ENCODE data around the gene MX2.

Gene MX2

DNA sequence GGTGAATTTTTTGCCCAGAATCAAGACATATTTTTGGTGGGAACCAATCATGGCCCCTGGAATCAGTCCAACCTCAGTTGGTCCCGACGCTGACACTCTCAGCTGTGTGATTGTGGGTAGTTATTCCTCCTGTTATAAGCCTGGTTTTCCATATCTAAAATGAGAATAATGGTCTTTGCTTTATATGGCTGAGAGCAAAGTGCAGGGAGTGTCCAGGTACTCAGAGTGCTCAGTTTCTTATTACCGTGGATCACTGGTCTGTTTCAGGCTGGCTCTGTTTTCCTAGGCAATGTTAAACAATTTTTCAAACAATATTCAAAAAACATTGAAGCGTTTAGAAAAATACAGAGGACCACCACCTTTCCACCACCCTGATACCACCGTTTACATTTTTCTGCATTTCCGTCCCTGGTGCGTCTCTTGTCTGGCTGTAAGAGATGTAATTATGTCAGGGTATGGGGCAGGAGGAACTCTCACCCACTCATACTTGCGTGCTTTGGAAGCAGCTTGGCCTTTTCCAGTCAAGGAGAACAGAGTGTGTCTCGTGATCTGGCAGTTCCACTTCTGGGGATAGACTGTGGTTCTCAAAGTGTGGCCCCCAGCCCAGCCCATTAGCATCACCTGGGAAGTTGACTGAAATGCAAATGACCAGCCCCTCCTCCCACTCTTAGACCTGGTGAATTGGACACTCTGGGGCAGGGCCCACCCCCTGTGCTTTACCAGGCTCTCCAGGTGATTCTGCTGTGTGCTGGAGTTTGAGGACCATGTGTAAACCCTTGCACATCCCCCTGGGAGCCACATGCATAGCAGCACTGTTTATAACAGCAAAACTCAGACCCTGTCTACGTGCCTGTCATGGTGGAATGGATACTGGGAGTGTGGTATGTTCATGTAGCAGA lies 71.0 kb downstream of the MX2 start:
- peaks cover 0 to 6% of the 10 kb centered on the region in 2 experiments; a peak in 1 of 3 replicates for H3K36me3 ChIP-seq (ENCODE audit: control insufficient read depth in 2 of 2, insufficient read depth in 1 of 2, low read length in 2 of 2)
- no peaks in the 10 kb centered on the region for H3K9me3 ChIP-seq (ENCODE audit: control insufficient read depth, insufficient read depth, low read depth, low read length)
- ChIA-PET CTCF (no interaction called here), POLR2A (no interaction called here)
- no peak overlapping the region for H3K27ac ChIP-seq (ENCODE audit: extremely low read depth, low read depth, low read length)
- H3K4me1 ChIP-seq (ENCODE audit: control insufficient read depth, insufficient read depth, low read length), result no peaks in the 10 kb centered on the region
- no peak overlapping the region for H3K4me3 ChIP-seq (ENCODE audit: low read depth, low read length)
- no peak for TF ChIP-seq SALL2 (tag by site-specific recombination; IDR thresholded peaks at IDR 0.05; ENCODE audit: borderline replicate concordance)
- TF ChIP-seq, protein P1, sequence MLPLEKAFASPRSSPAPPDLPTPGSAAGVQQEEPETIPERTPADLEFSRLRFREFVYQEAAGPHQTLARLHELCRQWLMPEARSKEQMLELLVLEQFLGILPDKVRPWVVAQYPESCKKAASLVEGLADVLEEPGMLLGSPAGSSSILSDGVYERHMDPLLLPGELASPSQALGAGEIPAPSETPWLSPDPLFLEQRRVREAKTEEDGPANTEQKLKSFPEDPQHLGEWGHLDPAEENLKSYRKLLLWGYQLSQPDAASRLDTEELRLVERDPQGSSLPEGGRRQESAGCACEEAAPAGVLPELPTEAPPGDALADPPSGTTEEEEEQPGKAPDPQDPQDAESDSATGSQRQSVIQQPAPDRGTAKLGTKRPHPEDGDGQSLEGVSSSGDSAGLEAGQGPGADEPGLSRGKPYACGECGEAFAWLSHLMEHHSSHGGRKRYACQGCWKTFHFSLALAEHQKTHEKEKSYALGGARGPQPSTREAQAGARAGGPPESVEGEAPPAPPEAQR (tag by site-specific recombination; IDR thresholded peaks at IDR 0.05), result no peak
- TF ChIP-seq, protein P2, sequence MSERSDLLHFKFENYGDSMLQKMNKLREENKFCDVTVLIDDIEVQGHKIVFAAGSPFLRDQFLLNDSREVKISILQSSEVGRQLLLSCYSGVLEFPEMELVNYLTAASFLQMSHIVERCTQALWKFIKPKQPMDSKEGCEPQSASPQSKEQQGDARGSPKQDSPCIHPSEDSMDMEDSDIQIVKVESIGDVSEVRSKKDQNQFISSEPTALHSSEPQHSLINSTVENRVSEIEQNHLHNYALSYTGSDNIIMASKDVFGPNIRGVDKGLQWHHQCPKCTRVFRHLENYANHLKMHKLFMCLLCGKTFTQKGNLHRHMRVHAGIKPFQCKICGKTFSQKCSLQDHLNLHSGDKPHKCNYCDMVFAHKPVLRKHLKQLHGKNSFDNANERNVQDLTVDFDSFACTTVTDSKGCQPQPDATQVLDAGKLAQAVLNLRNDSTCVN (tag by site-specific recombination; optimal IDR thresholded peaks at IDR 0.05), result no peak
- TF ChIP-seq, protein P3, sequence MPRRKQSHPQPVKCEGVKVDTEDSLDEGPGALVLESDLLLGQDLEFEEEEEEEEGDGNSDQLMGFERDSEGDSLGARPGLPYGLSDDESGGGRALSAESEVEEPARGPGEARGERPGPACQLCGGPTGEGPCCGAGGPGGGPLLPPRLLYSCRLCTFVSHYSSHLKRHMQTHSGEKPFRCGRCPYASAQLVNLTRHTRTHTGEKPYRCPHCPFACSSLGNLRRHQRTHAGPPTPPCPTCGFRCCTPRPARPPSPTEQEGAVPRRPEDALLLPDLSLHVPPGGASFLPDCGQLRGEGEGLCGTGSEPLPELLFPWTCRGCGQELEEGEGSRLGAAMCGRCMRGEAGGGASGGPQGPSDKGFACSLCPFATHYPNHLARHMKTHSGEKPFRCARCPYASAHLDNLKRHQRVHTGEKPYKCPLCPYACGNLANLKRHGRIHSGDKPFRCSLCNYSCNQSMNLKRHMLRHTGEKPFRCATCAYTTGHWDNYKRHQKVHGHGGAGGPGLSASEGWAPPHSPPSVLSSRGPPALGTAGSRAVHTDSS (tag by site-specific recombination; IDR thresholded peaks at IDR 0.05), result no peak
- no peak for TF ChIP-seq ZNF404 (tag by site-specific recombination; IDR thresholded peaks at IDR 0.05)
- no peak for TF ChIP-seq ZEB2 (tag by site-specific recombination; IDR thresholded peaks at IDR 0.05)
- TF ChIP-seq ZNF521 (tag by site-specific recombination; IDR thresholded peaks at IDR 0.05), result no peak
- TF ChIP-seq ZNF585B (tag by site-specific recombination; IDR thresholded peaks at IDR 0.05), result no peak
- TF ChIP-seq ZNF791 (tag by site-specific recombination; IDR thresholded peaks at IDR 0.05), result no peak
- TF ChIP-seq, protein P4, sequence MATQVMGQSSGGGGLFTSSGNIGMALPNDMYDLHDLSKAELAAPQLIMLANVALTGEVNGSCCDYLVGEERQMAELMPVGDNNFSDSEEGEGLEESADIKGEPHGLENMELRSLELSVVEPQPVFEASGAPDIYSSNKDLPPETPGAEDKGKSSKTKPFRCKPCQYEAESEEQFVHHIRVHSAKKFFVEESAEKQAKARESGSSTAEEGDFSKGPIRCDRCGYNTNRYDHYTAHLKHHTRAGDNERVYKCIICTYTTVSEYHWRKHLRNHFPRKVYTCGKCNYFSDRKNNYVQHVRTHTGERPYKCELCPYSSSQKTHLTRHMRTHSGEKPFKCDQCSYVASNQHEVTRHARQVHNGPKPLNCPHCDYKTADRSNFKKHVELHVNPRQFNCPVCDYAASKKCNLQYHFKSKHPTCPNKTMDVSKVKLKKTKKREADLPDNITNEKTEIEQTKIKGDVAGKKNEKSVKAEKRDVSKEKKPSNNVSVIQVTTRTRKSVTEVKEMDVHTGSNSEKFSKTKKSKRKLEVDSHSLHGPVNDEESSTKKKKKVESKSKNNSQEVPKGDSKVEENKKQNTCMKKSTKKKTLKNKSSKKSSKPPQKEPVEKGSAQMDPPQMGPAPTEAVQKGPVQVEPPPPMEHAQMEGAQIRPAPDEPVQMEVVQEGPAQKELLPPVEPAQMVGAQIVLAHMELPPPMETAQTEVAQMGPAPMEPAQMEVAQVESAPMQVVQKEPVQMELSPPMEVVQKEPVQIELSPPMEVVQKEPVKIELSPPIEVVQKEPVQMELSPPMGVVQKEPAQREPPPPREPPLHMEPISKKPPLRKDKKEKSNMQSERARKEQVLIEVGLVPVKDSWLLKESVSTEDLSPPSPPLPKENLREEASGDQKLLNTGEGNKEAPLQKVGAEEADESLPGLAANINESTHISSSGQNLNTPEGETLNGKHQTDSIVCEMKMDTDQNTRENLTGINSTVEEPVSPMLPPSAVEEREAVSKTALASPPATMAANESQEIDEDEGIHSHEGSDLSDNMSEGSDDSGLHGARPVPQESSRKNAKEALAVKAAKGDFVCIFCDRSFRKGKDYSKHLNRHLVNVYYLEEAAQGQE (tag by site-specific recombination; IDR thresholded peaks at IDR 0.05), result no peak
- TF ChIP-seq, protein P5, sequence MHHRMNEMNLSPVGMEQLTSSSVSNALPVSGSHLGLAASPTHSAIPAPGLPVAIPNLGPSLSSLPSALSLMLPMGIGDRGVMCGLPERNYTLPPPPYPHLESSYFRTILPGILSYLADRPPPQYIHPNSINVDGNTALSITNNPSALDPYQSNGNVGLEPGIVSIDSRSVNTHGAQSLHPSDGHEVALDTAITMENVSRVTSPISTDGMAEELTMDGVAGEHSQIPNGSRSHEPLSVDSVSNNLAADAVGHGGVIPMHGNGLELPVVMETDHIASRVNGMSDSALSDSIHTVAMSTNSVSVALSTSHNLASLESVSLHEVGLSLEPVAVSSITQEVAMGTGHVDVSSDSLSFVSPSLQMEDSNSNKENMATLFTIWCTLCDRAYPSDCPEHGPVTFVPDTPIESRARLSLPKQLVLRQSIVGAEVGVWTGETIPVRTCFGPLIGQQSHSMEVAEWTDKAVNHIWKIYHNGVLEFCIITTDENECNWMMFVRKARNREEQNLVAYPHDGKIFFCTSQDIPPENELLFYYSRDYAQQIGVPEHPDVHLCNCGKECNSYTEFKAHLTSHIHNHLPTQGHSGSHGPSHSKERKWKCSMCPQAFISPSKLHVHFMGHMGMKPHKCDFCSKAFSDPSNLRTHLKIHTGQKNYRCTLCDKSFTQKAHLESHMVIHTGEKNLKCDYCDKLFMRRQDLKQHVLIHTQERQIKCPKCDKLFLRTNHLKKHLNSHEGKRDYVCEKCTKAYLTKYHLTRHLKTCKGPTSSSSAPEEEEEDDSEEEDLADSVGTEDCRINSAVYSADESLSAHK (tag by site-specific recombination; IDR thresholded peaks at IDR 0.05), result no peak
- no peak for TF ChIP-seq YY1 (tag by site-specific recombination; IDR thresholded peaks at IDR 0.05)
- TF ChIP-seq ZNF37A (tag by site-specific recombination; IDR thresholded peaks at IDR 0.05), result no peak
- no peak for TF ChIP-seq ZNF350 (tag by site-specific recombination; IDR thresholded peaks at IDR 0.05)
- no peak for TF ChIP-seq ZNF426 (tag by site-specific recombination; IDR thresholded peaks at IDR 0.05)
- no peak for TF ChIP-seq BCL11A (tag by site-specific recombination; IDR thresholded peaks at IDR 0.05; ENCODE audit: low read depth)
- TF ChIP-seq ZBTB21 (tag by site-specific recombination; IDR thresholded peaks at IDR 0.05), result no peak
- no peak for TF ChIP-seq ZXDB (tag by site-specific recombination; IDR thresholded peaks at IDR 0.05)
